ENCODE data around the gene MDM2. TPM values are rescaled to one million over a fixed set of nuclear protein-coding genes. Genes with fewer than 3 reads are reported as not detected.
A peak's percentile ranks its signal among the peaks of the same experiment; 100 is the strongest.

Gene MDM2
- total and polyA plus RNA-seq, 3 experiments from 2014 or later, result 25.4 to 246 (median 237) TPM

- no peaks in the 10 kb centered on the region for H3K9me3 Mint-ChIP-seq
- POLR2A ChIA-PET, result interaction anchor here (0.6 kb wide), 1 partner anchor 257 kb away, joined by 3 read pairs; no protein-coding TSS in a partner anchor
- Histone ChIP-seq H3K27ac (ENCODE audit: low read depth, low read length) (no peak overlapping the region), H3K36me3 (ENCODE audit: insufficient read depth, low read length) (no peaks in the 10 kb centered on the region), H3K4me1 (ENCODE audit: insufficient read depth, low read length) (no peaks in the 10 kb centered on the region), H3K9me3 (ENCODE audit: low read length) (no peaks in the 10 kb centered on the region), H3K27me3 (ENCODE audit: insufficient read depth, low read length, poor library complexity, severe bottlenecking) (no peaks in the 10 kb centered on the region), H3K4me3 (ENCODE audit: low read length) (no peak overlapping the region)
- peaks cover 5 to 41% (median 7%) of the 10 kb centered on the region in 3 donors for H3K36me3 Mint-ChIP-seq
- peaks cover 0 to 1% (median 0%) of the 10 kb centered on the region in 3 donors for H3K4me1 Mint-ChIP-seq
- H3K4me3 Mint-ChIP-seq, result no peak overlapping the region
- no peak for DNase-seq
- H3K27ac Mint-ChIP-seq, result peak overlapping the region in 1 of 8 donors; percentile 54
- H3K27me3 Mint-ChIP-seq, result no peaks in the 10 kb centered on the region
- CTCF ChIA-PET, result interaction anchor here (1.1 kb wide), 1 partner anchor 12 kb away, joined by 3 read pairs; no protein-coding TSS in a partner anchor
These were observed 41.3 kb upstream of the MDM2 start for GRCh38 chr12:68766646-68767045.

- Mint-ChIP-seq H3K4me3 (no peak overlapping the region), H3K36me3 (peaks cover 5 to 36% (median 6%) of the 10 kb centered on the region in 3 donors), H3K27me3 (no peaks in the 10 kb centered on the region), H3K4me1 (peaks cover 0 to 1% (median 0%) of the 10 kb centered on the region in 3 donors), H3K9me3 (no peaks in the 10 kb centered on the region), H3K27ac (peak overlapping the region in 1 of 8 donors; percentile 47)
- POLR2A ChIA-PET, result no interaction called here
- Histone ChIP-seq H3K27me3 (ENCODE audit: insufficient read depth, low read length, poor library complexity, severe bottlenecking) (no peaks in the 10 kb centered on the region), H3K36me3 (ENCODE audit: insufficient read depth, low read length) (no peaks in the 10 kb centered on the region), H3K4me3 (ENCODE audit: low read length) (no peak overlapping the region), H3K27ac (ENCODE audit: low read depth, low read length) (no peak overlapping the region), H3K9me3 (ENCODE audit: low read length) (no peaks in the 10 kb centered on the region), H3K4me1 (ENCODE audit: insufficient read depth, low read length) (no peaks in the 10 kb centered on the region)
- CTCF ChIA-PET, result interaction anchor here (1.1 kb wide), 1 partner anchor 12 kb away, joined by 3 read pairs; no protein-coding TSS in a partner anchor
- no peak for DNase-seq
These were observed 40.8 kb upstream of the MDM2 start for GRCh38 chr12:68767191-68767590.

- no peaks in the 10 kb centered on the region for H3K27me3 Mint-ChIP-seq
- Histone ChIP-seq H3K9me3 (ENCODE audit: low read length) (no peaks in the 10 kb centered on the region), H3K36me3 (ENCODE audit: insufficient read depth, low read length) (no peaks in the 10 kb centered on the region), H3K4me1 (ENCODE audit: insufficient read depth, low read length) (no peaks in the 10 kb centered on the region), H3K27me3 (ENCODE audit: insufficient read depth, low read length, poor library complexity, severe bottlenecking) (no peaks in the 10 kb centered on the region), H3K4me3 (ENCODE audit: low read length) (no peak overlapping the region), H3K27ac (ENCODE audit: low read depth, low read length) (no peak overlapping the region)
- no peak for DNase-seq
- peaks cover 5 to 26% (median 5%) of the 10 kb centered on the region in 3 donors for H3K36me3 Mint-ChIP-seq
- H3K4me3 Mint-ChIP-seq, result no peak overlapping the region
- H3K4me1 Mint-ChIP-seq, result peaks cover 12 to 14% (median 13%) of the 10 kb centered on the region in 3 donors
- CTCF ChIA-PET, result no interaction called here
- POLR2A ChIA-PET, result no interaction called here
- H3K9me3 Mint-ChIP-seq, result no peaks in the 10 kb centered on the region
- H3K27ac Mint-ChIP-seq, result no peak overlapping the region
These were observed 39.5 kb upstream of the MDM2 start for GRCh38 chr12:68768431-68768939.

GRCh38 chr12:68769941-68770340, 38.0 kb upstream of the MDM2 start:
- H3K4me1 Mint-ChIP-seq, result peaks cover 17 to 19% (median 18%) of the 10 kb centered on the region in 3 donors

GRCh38 chr12:68771223-68771925, 36.6 kb upstream of the MDM2 start:
- DNase-seq, result no peak

More at GRCh38 chr12:68769941-68770340, 38.0 kb upstream of the MDM2 start:
- ChIA-PET POLR2A (no interaction called here), CTCF (no interaction called here)
- H3K27ac Mint-ChIP-seq, result peak overlapping the region in 5 of 8 donors; percentile 13 to 59 (median 20)
- no peak overlapping the region for H3K4me3 ChIP-seq (ENCODE audit: low read length)
- H3K27me3 Mint-ChIP-seq, result no peaks in the 10 kb centered on the region
- no peaks in the 10 kb centered on the region for H3K4me1 ChIP-seq (ENCODE audit: insufficient read depth, low read length)
- H3K27me3 ChIP-seq (ENCODE audit: insufficient read depth, low read length, poor library complexity, severe bottlenecking), result no peaks in the 10 kb centered on the region
- DNase-seq, result no peak
- H3K9me3 Mint-ChIP-seq, result no peaks in the 10 kb centered on the region
- peaks cover 0 to 13% (median 3%) of the 10 kb centered on the region in 3 donors for H3K36me3 Mint-ChIP-seq
- H3K36me3 ChIP-seq (ENCODE audit: insufficient read depth, low read length), result no peaks in the 10 kb centered on the region
- H3K4me3 Mint-ChIP-seq, result no peak overlapping the region
- no peak overlapping the region for H3K27ac ChIP-seq (ENCODE audit: low read depth, low read length)
- H3K9me3 ChIP-seq (ENCODE audit: low read length), result no peaks in the 10 kb centered on the region

GRCh38 chr12:68772714-68773113, 35.3 kb upstream of the MDM2 start:
- CTCF ChIA-PET, result interaction anchor here (1.0 kb wide), 1 partner anchor 35 kb away, joined by 3 read pairs; the partner anchor contains the start of gene MDM2
- H3K27ac ChIP-seq (ENCODE audit: low read depth, low read length), result no peak overlapping the region
- no peaks in the 10 kb centered on the region for H3K9me3 Mint-ChIP-seq
- POLR2A ChIA-PET, result interaction anchor here (0.5 kb wide), 1 partner anchor 152 kb away, joined by 3 read pairs; no protein-coding TSS in a partner anchor
- no peaks in the 10 kb centered on the region for H3K36me3 ChIP-seq (ENCODE audit: insufficient read depth, low read length)
- H3K36me3 Mint-ChIP-seq, result peaks cover 0 to 3% (median 2%) of the 10 kb centered on the region in 3 donors
- no peaks in the 10 kb centered on the region for H3K4me1 ChIP-seq (ENCODE audit: insufficient read depth, low read length)
- H3K27me3 ChIP-seq (ENCODE audit: insufficient read depth, low read length, poor library complexity, severe bottlenecking), result no peaks in the 10 kb centered on the region
- no peaks in the 10 kb centered on the region for H3K27me3 Mint-ChIP-seq
- H3K9me3 ChIP-seq (ENCODE audit: low read length), result no peaks in the 10 kb centered on the region
- DNase-seq, result peak in 2 of 5 donors; percentile 4 to 5
- peak overlapping the region in 6 of 7 donors; percentile 10 to 80 (median 49) for H3K4me3 Mint-ChIP-seq
- no peak overlapping the region for H3K4me3 ChIP-seq (ENCODE audit: low read length)
- peak overlapping the region; percentile 13 to 85 (median 53) for H3K27ac Mint-ChIP-seq
- H3K4me1 Mint-ChIP-seq, result peaks cover 17 to 19% (median 18%) of the 10 kb centered on the region in 3 donors

More at GRCh38 chr12:68771223-68771925, 36.6 kb upstream of the MDM2 start:
- POLR2A ChIA-PET, result interaction anchor here (1.0 kb wide), 1 partner anchor 36 kb away, joined by 3 read pairs; the partner anchor contains the start of gene MDM2
- peak overlapping the region in 6 of 8 donors; percentile 10 to 80 (median 54) for H3K27ac Mint-ChIP-seq
- Histone ChIP-seq H3K27me3 (ENCODE audit: insufficient read depth, low read length, poor library complexity, severe bottlenecking) (no peaks in the 10 kb centered on the region), H3K36me3 (ENCODE audit: insufficient read depth, low read length) (no peaks in the 10 kb centered on the region), H3K27ac (ENCODE audit: low read depth, low read length) (no peak overlapping the region), H3K4me1 (ENCODE audit: insufficient read depth, low read length) (no peaks in the 10 kb centered on the region), H3K9me3 (ENCODE audit: low read length) (no peaks in the 10 kb centered on the region), H3K4me3 (ENCODE audit: low read length) (no peak overlapping the region)
- peaks cover 17 to 19% (median 18%) of the 10 kb centered on the region in 3 donors for H3K4me1 Mint-ChIP-seq
- H3K9me3 Mint-ChIP-seq, result no peaks in the 10 kb centered on the region
- no peaks in the 10 kb centered on the region for H3K27me3 Mint-ChIP-seq
- CTCF ChIA-PET, result interaction anchor here (1.3 kb wide), 1 partner anchor 12 kb away, joined by 3 read pairs; no protein-coding TSS in a partner anchor
- peaks cover 0 to 10% (median 3%) of the 10 kb centered on the region in 3 donors for H3K36me3 Mint-ChIP-seq
- no peak overlapping the region for H3K4me3 Mint-ChIP-seq

GRCh38 chr12:68773582-68773981, 34.4 kb upstream of the MDM2 start:
- Histone ChIP-seq H3K27me3 (ENCODE audit: insufficient read depth, low read length, poor library complexity, severe bottlenecking) (no peaks in the 10 kb centered on the region), H3K9me3 (ENCODE audit: low read length) (no peaks in the 10 kb centered on the region), H3K36me3 (ENCODE audit: insufficient read depth, low read length) (no peaks in the 10 kb centered on the region), H3K4me1 (ENCODE audit: insufficient read depth, low read length) (no peaks in the 10 kb centered on the region), H3K4me3 (ENCODE audit: low read length) (no peak overlapping the region), H3K27ac (ENCODE audit: low read depth, low read length) (no peak overlapping the region)
- no peaks in the 10 kb centered on the region for H3K9me3 Mint-ChIP-seq
- peaks cover 17 to 19% (median 18%) of the 10 kb centered on the region in 3 donors for H3K4me1 Mint-ChIP-seq
- POLR2A ChIA-PET, result no interaction called here
- H3K36me3 Mint-ChIP-seq, result no peaks in the 10 kb centered on the region
- H3K27me3 Mint-ChIP-seq, result no peaks in the 10 kb centered on the region
- H3K4me3 Mint-ChIP-seq, result peak overlapping the region in 3 of 7 donors; percentile 47 to 80 (median 51)
- no peak for DNase-seq
- H3K27ac Mint-ChIP-seq, result peak overlapping the region in 6 of 8 donors; percentile 22 to 87 (median 78)
- CTCF ChIA-PET, result interaction anchor here (1.0 kb wide), 1 partner anchor 34 kb away, joined by 3 read pairs; the partner anchor contains the start of gene MDM2

- Histone ChIP-seq H3K27me3 (ENCODE audit: insufficient read depth, low read length, poor library complexity, severe bottlenecking) (no peaks in the 10 kb centered on the region), H3K9me3 (ENCODE audit: low read length) (no peaks in the 10 kb centered on the region), H3K27ac (ENCODE audit: low read depth, low read length) (no peak overlapping the region), H3K4me3 (ENCODE audit: low read length) (no peak overlapping the region), H3K4me1 (ENCODE audit: insufficient read depth, low read length) (no peaks in the 10 kb centered on the region), H3K36me3 (ENCODE audit: insufficient read depth, low read length) (no peaks in the 10 kb centered on the region)
- peaks cover 17 to 19% (median 18%) of the 10 kb centered on the region in 3 donors for H3K4me1 Mint-ChIP-seq
- CTCF ChIA-PET, result no interaction called here
- H3K4me3 Mint-ChIP-seq, result no peak overlapping the region
- H3K27me3 Mint-ChIP-seq, result no peaks in the 10 kb centered on the region
- no peak for DNase-seq
- H3K9me3 Mint-ChIP-seq, result no peaks in the 10 kb centered on the region
- no peak overlapping the region for H3K27ac Mint-ChIP-seq
- POLR2A ChIA-PET, result no interaction called here
- peaks cover 0 to 2% (median 0%) of the 10 kb centered on the region in 3 donors for H3K36me3 Mint-ChIP-seq
These were observed 32.8 kb upstream of the MDM2 start for GRCh38 chr12:68775121-68775630.
